ENCODE data around the gene NPHP4. TPM values are rescaled to one million over a fixed set of nuclear protein-coding genes. Genes with fewer than 3 reads are reported as not detected.

NPHP4 gene
- total RNA-seq, 2 experiments from 2014 or later, result 13.4 to 24.2 TPM

DNA sequence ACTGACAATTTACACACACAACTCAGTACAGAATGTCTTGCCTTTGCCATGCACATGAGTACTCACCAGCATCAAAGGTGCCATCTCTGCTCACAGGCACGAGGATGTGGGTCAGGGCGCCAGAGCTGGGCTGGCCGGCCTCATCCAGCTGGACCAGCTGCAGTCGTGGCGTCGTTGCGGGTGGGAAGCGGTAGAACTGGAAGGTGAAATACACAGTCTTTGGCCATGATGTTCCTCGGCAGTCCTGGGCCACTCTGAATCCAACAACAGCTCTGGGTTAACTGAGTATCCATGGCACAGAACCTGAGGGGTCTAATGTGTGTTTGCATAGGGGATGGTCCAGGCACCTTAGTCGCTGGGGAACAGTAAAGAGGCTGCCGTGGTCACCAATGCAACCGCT is 87.7 kb downstream of the NPHP4 start:
- CTCF ChIA-PET (ENCODE audit: unreplicated experiment), result no interaction called here
- H3K79me2 ChIP-seq (ENCODE audit: insufficient read depth, low read depth, low read length), result no peaks in the 10 kb centered on the region
- intact Hi-C loops (cut with micrococcal nuclease; ENCODE audit: unreplicated experiment), result no loop called here

DNA sequence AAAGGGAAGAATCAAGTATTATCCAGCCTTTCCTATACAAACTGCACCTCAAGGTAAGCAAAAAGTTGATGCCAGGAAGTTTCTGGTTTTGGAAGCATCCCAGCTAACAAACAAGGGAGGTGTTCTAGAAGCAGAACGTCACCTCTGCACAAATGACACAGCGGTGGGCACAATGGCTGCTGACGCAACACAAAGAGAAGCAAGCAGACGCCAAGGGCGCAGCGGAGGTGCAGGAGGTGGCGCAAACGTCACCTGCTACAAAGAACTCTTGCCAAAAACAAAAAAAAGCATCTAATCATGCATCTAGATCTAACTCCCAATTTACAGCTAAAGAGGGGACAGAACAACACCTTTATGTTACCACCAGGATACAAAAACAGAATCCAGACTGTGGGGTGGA is 88.5 kb downstream of the NPHP4 start:
- no peaks in the 10 kb centered on the region for H3K79me2 ChIP-seq (ENCODE audit: insufficient read depth, low read depth, low read length)
- no peak overlapping the region for H2AFZ ChIP-seq (ENCODE audit: low read length)
- H3K4me3 ChIP-seq (ENCODE audit: low read depth, low read length, poor library complexity, severe bottlenecking), result no peak overlapping the region
- no peak overlapping the region for H3K27ac ChIP-seq (ENCODE audit: low read depth, low read length, poor library complexity, severe bottlenecking)
- ChIA-PET POLR2A (no interaction called here), CTCF (ENCODE audit: unreplicated experiment) (no interaction called here)
- H3K4me1 ChIP-seq (ENCODE audit: insufficient read depth, low read length, poor library complexity, severe bottlenecking), result peaks cover 9% of the 10 kb centered on the region
- DNase-seq (ENCODE audit: low spot score), result no peak
- no TSS peak for BruUV-seq (replicated peaks)
- H3K4me2 ChIP-seq (ENCODE audit: low read length), result no peak overlapping the region
- no peaks in the 10 kb centered on the region for H4K20me1 ChIP-seq (ENCODE audit: insufficient read depth, low read length)
- no peaks in the 10 kb centered on the region for H3K9me3 ChIP-seq (ENCODE audit: low read length)
- TF ChIP-seq, protein P1, sequence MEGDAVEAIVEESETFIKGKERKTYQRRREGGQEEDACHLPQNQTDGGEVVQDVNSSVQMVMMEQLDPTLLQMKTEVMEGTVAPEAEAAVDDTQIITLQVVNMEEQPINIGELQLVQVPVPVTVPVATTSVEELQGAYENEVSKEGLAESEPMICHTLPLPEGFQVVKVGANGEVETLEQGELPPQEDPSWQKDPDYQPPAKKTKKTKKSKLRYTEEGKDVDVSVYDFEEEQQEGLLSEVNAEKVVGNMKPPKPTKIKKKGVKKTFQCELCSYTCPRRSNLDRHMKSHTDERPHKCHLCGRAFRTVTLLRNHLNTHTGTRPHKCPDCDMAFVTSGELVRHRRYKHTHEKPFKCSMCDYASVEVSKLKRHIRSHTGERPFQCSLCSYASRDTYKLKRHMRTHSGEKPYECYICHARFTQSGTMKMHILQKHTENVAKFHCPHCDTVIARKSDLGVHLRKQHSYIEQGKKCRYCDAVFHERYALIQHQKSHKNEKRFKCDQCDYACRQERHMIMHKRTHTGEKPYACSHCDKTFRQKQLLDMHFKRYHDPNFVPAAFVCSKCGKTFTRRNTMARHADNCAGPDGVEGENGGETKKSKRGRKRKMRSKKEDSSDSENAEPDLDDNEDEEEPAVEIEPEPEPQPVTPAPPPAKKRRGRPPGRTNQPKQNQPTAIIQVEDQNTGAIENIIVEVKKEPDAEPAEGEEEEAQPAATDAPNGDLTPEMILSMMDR (conservative IDR thresholded peaks at IDR 0.05; ENCODE audit: low read length), result no peak
- TF ChIP-seq EZH2phosphoT487 (IDR thresholded peaks at IDR 0.05; ENCODE audit: borderline replicate concordance, low read depth, low read length), result no peak
- no peaks in the 10 kb centered on the region for H3K36me3 ChIP-seq (ENCODE audit: insufficient read depth, low read length)
- intact Hi-C loops (cut with micrococcal nuclease; ENCODE audit: unreplicated experiment), result no loop called here
- H3K9me2 ChIP-seq (ENCODE audit: insufficient read depth, low read length), result no peaks in the 10 kb centered on the region

More for the DNA sequence above, 87.7 kb downstream of the NPHP4 start:
- Histone ChIP-seq H3K9me2 (ENCODE audit: insufficient read depth, low read length) (no peaks in the 10 kb centered on the region), H3K9me3 (ENCODE audit: low read length) (no peaks in the 10 kb centered on the region), H3K4me1 (ENCODE audit: insufficient read depth, low read length, poor library complexity, severe bottlenecking) (peaks cover 9% of the 10 kb centered on the region), H3K27ac (ENCODE audit: low read depth, low read length, poor library complexity, severe bottlenecking) (no peak overlapping the region), H3K36me3 (ENCODE audit: insufficient read depth, low read length) (no peaks in the 10 kb centered on the region), H4K20me1 (ENCODE audit: insufficient read depth, low read length) (no peaks in the 10 kb centered on the region), H3K4me2 (ENCODE audit: low read length) (no peak overlapping the region), H2AFZ (ENCODE audit: low read length) (no peak overlapping the region), H3K4me3 (ENCODE audit: low read depth, low read length, poor library complexity, severe bottlenecking) (no peak overlapping the region)
- POLR2A ChIA-PET, result interaction anchor here (0.6 kb wide), 1 partner anchor 13 kb away, joined by 3 read pairs; no protein-coding TSS in a partner anchor
- TF ChIP-seq EZH2phosphoT487 (IDR thresholded peaks at IDR 0.05; ENCODE audit: borderline replicate concordance, low read depth, low read length), result no peak
- TF ChIP-seq, protein P1 (conservative IDR thresholded peaks at IDR 0.05; ENCODE audit: low read length), result no peak
- BruUV-seq (replicated peaks), result no TSS peak
- DNase-seq (ENCODE audit: low spot score), result no peak

DNA sequence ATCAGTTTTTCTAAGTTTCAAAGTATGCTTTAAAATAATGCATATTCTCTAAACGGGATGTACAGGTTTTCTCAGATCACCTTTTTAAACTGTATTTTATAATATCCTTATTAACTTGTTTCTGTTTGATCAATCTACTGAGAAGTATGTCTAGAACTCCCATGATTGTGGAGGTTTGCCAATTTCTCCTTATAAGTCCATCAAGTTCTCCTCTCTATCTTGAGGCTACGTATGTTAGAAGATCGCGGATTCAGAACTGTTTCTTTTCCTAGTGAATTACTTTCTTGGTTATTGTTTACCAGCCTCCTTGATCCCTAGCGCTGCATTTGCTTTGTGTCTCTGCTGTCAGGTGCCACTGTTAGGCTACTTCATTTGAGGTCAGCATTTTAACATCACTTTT is 89.2 kb downstream of the NPHP4 start:
- Histone ChIP-seq H3K4me1 (ENCODE audit: insufficient read depth, low read length, poor library complexity, severe bottlenecking) (peaks cover 9% of the 10 kb centered on the region), H2AFZ (ENCODE audit: low read length) (no peak overlapping the region), H4K20me1 (ENCODE audit: insufficient read depth, low read length) (no peaks in the 10 kb centered on the region), H3K79me2 (ENCODE audit: insufficient read depth, low read depth, low read length) (no peaks in the 10 kb centered on the region), H3K4me2 (ENCODE audit: low read length) (no peak overlapping the region), H3K4me3 (ENCODE audit: low read depth, low read length, poor library complexity, severe bottlenecking) (no peak overlapping the region), H3K27ac (ENCODE audit: low read depth, low read length, poor library complexity, severe bottlenecking) (no peak overlapping the region), H3K9me2 (ENCODE audit: insufficient read depth, low read length) (no peaks in the 10 kb centered on the region), H3K36me3 (ENCODE audit: insufficient read depth, low read length) (no peaks in the 10 kb centered on the region), H3K9me3 (ENCODE audit: low read length) (no peaks in the 10 kb centered on the region)
- POLR2A ChIA-PET, result interaction anchor here (0.6 kb wide), 1 partner anchor 791 kb away, joined by 5 read pairs; no protein-coding TSS in a partner anchor
- TF ChIP-seq, protein P1 (conservative IDR thresholded peaks at IDR 0.05; ENCODE audit: low read length), result no peak
- no peak for TF ChIP-seq EZH2phosphoT487 (IDR thresholded peaks at IDR 0.05; ENCODE audit: borderline replicate concordance, low read depth, low read length)
- CTCF ChIA-PET (ENCODE audit: unreplicated experiment), result no interaction called here
- BruUV-seq (replicated peaks), result no TSS peak
- intact Hi-C loops (cut with micrococcal nuclease; ENCODE audit: unreplicated experiment), result no loop called here
- DNase-seq (ENCODE audit: low spot score), result no peak
